Renal pelvis (tissue), 4 donors: ENCODE data around the gene APOL2. TPM values are rescaled to one million over a fixed set of nuclear protein-coding genes. Genes with fewer than 3 reads are reported as not detected.
"Not testable (repeated sequence)": the region's sequence is repeated elsewhere in the genome, so short reads cannot be mapped to it uniquely, and the experiment has no call there.

ENCODE experiments used
- DNase-seq: peaks from one replicate; pipeline ENCODE4 v3.0.0-alpha.2; 2013
- polyA plus RNA-seq, 3 donors: library from polyadenylated mRNA; unstranded; fragments of 120-200 nt; gene quantifications; one replicate each; pipeline ENCODE4 v1.2.1, GENCODE V29; 2013; ENCODE audit not compliant: insufficient read length in 3 of 3

Gene APOL2
- polyA plus RNA-seq, 3 donors = 22.4 to 34.8 (median 34.1) TPM

GRCh38 chr22:36201025-36201424 is 38.3 kb downstream of the APOL2 start:
- not testable (repeated sequence) for DNase-seq

- DNase-seq = no peak
Observed at GRCh38 chr22:36199001-36199551, 40.3 kb downstream of the APOL2 start.

GRCh38 chr22:36198536-36198935 is 40.8 kb downstream of the APOL2 start:
- no peak for DNase-seq

- DNase-seq = peak; percentile 36
Observed at GRCh38 chr22:36197514-36198146, 41.7 kb downstream of the APOL2 start.

GRCh38 chr22:36197065-36197440 is 42.3 kb downstream of the APOL2 start:
- peak; percentile 57 for DNase-seq

GRCh38 chr22:36196254-36197064 is 42.9 kb downstream of the APOL2 start:
- DNase-seq = no peak

- DNase-seq = peak; percentile 43
Observed at GRCh38 chr22:36194971-36195370, 44.4 kb downstream of the APOL2 start.

- no peak for DNase-seq
Observed at GRCh38 chr22:36194385-36194784, 44.9 kb downstream of the APOL2 start.

GRCh38 chr22:36193577-36193976 is 45.8 kb downstream of the APOL2 start:
- no peak for DNase-seq

- DNase-seq = no peak
Observed at GRCh38 chr22:36193171-36193570, 46.2 kb downstream of the APOL2 start.

- DNase-seq = no peak
Observed at GRCh38 chr22:36192542-36192941, 46.8 kb downstream of the APOL2 start.

GRCh38 chr22:36191106-36191836 is 48.1 kb downstream of the APOL2 start:
- no peak for DNase-seq

- not testable (repeated sequence) for DNase-seq
Observed at GRCh38 chr22:36187862-36188261, 51.5 kb downstream of the APOL2 start.

GRCh38 chr22:36185828-36186624 is 53.3 kb downstream of the APOL2 start:
- no peak for DNase-seq

GRCh38 chr22:36184433-36185025 is 54.8 kb downstream of the APOL2 start:
- DNase-seq = no peak

- no peak for DNase-seq
Observed at GRCh38 chr22:36183446-36183845, 55.9 kb downstream of the APOL2 start.

GRCh38 chr22:36182857-36183256 is 56.5 kb downstream of the APOL2 start:
- DNase-seq = no peak

GRCh38 chr22:36182056-36182455 is 57.3 kb downstream of the APOL2 start:
- DNase-seq = no peak

GRCh38 chr22:36180928-36181327 is 58.4 kb downstream of the APOL2 start:
- DNase-seq = no peak

- DNase-seq = peak; percentile 48
Observed at GRCh38 chr22:36180038-36180880, 59.1 kb downstream of the APOL2 start.
